ENCODE results near the gene ADORA2A. TPM values are rescaled to one million over a fixed set of nuclear protein-coding genes. Genes with fewer than 3 reads are reported as not detected.

The ADORA2A gene
- total RNA-seq, 4 donors from 2014 or later, result 1.7 to 4.5 (median 2.5) TPM

- no peak for TF ChIP-seq CTCF (IDR thresholded peaks at IDR 0.05)
- no peak for ATAC-seq (ENCODE audit: low FRiP score)
- DNase-seq (ENCODE audit: low spot score), result no peak
Observed at GRCh38 chr22:24413736-24414385, 13.5 kb upstream of the ADORA2A start.

- ATAC-seq (ENCODE audit: low FRiP score), result no peak
- DNase-seq (ENCODE audit: low spot score), result no peak
- TF ChIP-seq CTCF (IDR thresholded peaks at IDR 0.05), result no peak
Observed at GRCh38 chr22:24414523-24414922, 12.9 kb upstream of the ADORA2A start.

GRCh38 chr22:24414984-24415945 is 12.1 kb upstream of the ADORA2A start:
- no peak for ATAC-seq (ENCODE audit: low FRiP score)
- no peak for TF ChIP-seq CTCF (IDR thresholded peaks at IDR 0.05)
- DNase-seq (ENCODE audit: low spot score), result no peak

GRCh38 chr22:24416095-24416494 is 11.3 kb upstream of the ADORA2A start:
- DNase-seq (ENCODE audit: low spot score) (no peak), ATAC-seq (ENCODE audit: low FRiP score) (no peak)
- no peak for TF ChIP-seq CTCF (IDR thresholded peaks at IDR 0.05)

- DNase-seq (ENCODE audit: low spot score), result no peak
- no peak for TF ChIP-seq CTCF (IDR thresholded peaks at IDR 0.05)
- no peak for ATAC-seq (ENCODE audit: low FRiP score)
Observed at GRCh38 chr22:24416611-24417010, 10.8 kb upstream of the ADORA2A start.

- DNase-seq (ENCODE audit: low spot score) (no peak), ATAC-seq (ENCODE audit: low FRiP score) (no peak)
- TF ChIP-seq CTCF (IDR thresholded peaks at IDR 0.05), result no peak
Observed at GRCh38 chr22:24417200-24417599, 10.2 kb upstream of the ADORA2A start.

All from omental fat pad (tissue), 4 donors.